HG02798 (cell line): ENCODE data around the gene PTPRE.

ENCODE experiments used
- ATAC-seq: cut with Tn5 transposase; IDR thresholded peaks from one replicate; pipeline ENCODE4 v1.9.1; 2021; ENCODE audit warnings: mild to moderate bottlenecking; ENCODE audit not compliant: unreplicated experiment, poor library complexity

The PTPRE gene

GRCh38 chr10:127921753-127922145 lies 14.8 kb downstream of the PTPRE start:
- no peak for ATAC-seq

GRCh38 chr10:127922206-127922605 lies 15.3 kb downstream of the PTPRE start:
- no peak for ATAC-seq

DNA sequence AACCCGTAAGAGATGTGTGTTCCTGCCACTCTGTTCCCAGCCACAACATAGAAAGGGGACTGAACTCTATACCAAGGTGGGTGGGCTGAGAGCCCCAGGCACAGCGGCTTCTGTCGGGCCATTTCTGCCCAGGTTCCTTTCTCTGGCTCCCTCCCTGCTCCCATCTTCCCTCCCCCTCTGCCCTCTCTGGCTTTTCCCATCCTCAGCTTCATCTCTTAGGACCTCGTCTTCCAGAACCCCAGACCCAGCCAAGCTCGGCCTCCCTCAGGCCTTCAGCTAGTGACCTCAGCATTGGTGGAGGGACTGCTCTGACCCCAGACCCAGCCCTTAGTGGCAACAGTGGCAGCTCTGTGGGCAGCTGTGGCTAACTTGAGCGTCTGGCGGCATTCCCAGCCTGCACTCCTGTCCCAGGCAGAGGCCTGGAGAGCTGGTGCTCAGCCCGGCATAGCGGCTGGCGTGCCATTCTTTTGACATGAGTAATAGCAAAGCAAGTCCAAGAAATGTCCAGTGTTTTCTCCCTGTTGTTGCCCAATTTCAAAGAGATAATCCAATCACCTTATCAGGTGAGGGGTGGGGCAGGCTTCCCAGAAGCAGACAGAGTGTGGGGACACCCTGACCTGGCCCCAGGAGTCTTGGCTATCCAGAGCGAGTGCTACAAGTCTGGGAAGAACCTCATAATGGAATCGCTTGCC lies 15.9 kb downstream of the PTPRE start:
- no peak for ATAC-seq

- no peak for ATAC-seq
Measured at GRCh38 chr10:127923646-127924045, 16.7 kb downstream of the PTPRE start.

DNA sequence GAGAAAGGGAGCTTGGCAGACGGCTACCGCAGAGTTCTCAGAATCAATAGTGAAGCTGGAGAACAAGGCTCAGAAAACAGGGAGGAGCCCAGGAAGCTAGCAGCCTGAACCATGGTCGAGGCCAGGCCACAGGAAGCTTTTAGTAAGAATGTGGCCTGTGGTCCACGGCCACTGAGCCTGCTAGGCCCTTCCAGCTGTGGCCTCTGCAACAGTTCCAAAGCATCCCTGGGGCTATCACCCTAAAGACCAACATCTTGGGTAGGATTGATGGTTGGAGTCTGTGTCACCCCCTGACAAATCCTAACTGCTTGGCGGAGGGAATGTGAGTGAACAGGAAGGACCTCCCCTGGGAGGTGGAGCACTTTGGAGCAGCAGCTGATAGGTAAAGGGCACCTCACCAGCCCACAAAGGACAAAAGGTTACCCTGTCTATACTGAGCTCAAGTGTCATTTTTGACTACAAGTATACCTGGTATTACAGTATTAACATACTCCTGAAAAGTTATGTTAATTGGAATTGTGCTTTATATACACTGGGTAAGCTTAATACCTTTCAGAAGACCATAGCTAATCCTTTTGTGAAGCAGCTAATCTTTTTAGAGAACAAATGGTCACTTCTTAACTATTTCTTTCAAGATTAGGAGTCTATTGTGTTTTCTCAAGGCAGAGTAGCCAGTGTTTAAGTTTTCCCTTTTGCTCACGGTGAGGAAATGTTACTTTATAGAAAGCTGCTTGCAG lies 18.7 kb downstream of the PTPRE start:
- ATAC-seq, result no peak

- no peak for ATAC-seq
Measured at GRCh38 chr10:127926455-127926854, 19.6 kb downstream of the PTPRE start.

DNA sequence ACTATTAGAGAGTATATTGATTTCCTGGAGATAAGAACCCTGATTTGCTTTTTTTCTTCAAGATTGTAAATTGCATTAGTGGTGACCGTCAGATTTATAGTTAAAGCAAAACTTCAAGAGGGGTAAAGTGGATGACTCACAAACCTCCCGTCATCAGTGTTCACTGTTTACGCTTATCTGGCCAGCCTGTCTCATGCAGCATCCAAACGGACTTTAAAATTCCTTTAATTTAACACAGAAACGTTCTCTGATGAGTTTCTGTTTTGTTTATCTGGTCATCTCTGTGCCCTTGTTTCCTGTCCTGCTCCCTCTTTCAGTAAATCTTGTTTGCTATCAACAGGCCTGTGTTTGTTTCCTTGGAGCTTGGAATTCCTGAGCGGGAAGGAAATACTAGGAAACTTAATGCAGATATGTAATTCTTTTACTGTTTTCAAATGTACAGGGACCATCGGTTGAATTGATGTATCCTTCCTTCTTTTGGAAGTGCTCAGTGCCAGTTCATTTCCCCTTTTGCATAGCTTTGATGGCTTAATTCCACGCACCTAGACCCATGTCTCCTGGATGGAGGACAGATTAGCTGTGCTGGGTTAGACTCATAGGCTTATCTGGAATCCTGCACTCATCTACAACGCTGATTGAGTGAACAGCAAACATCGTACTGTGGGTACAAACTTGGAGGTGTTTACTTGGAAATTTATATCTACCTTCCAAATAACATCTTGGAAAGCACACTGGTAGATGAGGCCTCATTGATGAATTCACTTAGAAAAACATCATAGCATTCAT lies 21.3 kb downstream of the PTPRE start:
- ATAC-seq, result no peak

DNA sequence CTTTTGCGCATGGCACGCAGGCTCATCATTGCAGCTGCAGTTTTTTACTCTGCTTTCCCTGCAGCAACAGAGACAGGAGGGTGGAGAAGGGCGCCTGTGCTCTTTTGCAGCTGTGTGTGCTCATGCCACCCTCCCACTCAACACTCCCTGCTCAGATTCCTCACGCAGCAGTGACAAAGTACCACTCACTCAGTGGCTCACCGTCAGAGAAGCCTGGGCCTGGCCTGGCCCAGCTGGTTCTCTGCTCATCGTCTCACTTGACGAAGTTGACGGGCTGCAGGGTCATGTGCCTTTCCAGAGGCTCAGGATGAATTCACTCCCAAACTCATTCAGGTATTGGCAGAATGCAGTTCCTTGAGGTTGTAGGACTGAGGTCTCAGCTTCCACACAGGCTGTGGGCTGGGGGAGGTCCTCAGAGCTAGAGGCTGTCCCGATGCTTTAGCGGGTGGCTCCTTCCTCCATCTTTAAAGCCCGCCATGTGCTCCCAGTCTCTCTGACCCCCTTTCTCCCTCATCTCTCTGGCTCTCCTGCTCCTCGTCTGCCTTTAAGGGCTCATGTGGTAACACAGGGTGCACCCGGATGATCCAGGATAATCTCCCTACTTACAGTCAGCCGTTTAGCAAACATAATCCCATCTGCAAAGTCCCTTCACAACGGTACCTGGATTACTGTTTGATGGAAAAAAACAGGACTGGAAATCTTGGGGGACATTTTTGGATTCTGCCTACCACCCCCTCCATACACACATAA lies 25.8 kb downstream of the PTPRE start:
- no peak for ATAC-seq

DNA sequence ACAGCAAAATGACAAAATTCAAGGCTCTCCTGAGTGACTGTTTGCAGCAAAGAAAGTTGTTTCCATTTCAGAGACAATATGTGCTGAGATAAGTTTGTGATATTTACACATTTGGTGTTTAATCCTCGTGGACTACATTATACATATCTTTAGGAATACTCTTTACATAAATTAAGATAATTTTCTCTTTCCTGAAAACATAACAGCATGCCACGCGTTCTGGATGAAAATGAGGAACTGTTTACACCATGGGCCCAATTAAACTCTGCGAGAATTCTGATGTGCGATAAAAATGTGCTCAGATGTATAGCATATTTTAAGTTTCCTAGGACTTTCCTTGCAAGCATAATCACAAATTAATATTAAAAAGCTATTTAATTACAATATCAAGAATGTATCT lies 26.4 kb downstream of the PTPRE start:
- no peak for ATAC-seq

DNA sequence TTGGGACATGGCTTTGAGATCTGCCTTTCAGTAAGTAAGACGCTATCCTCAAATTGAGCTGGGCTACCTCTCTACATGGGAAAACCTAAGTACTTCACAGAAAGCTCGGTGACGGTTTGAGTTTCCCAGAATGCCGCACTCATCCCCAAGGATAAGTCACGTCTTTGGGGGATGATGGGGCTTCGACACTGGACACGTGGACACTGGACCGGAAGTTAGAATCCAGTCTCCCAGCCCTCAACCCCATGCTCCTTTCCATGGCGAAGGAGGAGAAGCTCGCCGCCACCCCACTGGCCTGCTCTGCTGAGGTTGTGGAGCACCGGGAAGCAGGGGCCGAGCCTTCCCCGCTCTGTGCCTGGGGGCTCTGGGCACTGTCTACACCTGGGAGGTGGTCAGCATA lies 27.5 kb downstream of the PTPRE start:
- ATAC-seq, result no peak

GRCh38 chr10:127935071-127935561 lies 28.2 kb downstream of the PTPRE start:
- ATAC-seq, result no peak

- no peak for ATAC-seq
Measured at GRCh38 chr10:127937069-127937468, 30.2 kb downstream of the PTPRE start.

GRCh38 chr10:127937915-127938463 lies 31.1 kb downstream of the PTPRE start:
- ATAC-seq, result no peak

DNA sequence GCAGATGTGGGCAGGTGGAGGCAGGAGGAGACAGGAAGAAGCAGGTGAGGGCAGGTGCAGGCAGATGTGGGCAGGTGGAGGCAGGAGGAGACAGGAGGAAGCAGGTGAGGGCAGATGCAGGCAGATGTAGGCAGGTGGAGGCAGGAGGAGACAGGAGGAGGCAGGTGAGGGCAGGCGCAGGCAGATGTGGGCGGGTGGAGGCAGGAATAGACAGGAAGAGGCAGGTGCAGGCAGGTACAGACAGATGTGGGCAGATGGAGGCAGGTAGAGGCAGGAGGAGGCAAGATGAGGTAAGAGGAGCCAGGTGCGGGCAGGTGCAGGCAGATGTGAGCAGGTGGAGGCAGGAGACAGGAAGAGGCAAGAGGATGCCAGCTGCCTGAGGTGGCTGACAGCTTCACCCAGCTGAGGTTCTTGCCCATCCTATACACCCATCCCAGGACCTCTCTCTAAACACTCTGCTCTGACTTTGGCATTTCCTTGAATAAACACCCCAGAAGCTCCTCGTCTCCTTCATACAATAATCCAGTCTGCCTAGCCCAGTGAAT lies 33.0 kb downstream of the PTPRE start:
- no peak for ATAC-seq

- no peak for ATAC-seq
Measured at GRCh38 chr10:127940866-127941640, 34.1 kb downstream of the PTPRE start.

DNA sequence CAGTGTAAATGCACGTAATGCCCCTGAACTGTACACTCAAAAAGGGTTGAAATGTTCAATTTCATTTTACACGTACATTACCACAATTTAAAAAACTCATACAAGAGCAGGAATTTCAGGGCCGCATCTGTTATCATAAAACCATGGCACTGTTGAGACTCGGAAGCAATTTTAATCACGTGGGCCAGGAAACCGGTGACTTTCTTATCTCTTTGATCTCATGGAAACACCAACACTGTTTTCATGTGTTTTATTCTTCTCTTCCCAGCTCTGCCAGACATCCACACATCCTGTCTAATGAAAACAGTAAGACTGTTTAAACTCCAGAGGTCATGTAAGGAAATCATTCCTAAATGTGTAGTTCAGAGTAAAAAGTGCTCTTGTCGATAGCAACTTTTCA lies 35.9 kb downstream of the PTPRE start:
- ATAC-seq, result no peak

GRCh38 chr10:127943336-127943910 lies 36.5 kb downstream of the PTPRE start:
- no peak for ATAC-seq

GRCh38 chr10:127944256-127944655 lies 37.4 kb downstream of the PTPRE start:
- no peak for ATAC-seq

DNA sequence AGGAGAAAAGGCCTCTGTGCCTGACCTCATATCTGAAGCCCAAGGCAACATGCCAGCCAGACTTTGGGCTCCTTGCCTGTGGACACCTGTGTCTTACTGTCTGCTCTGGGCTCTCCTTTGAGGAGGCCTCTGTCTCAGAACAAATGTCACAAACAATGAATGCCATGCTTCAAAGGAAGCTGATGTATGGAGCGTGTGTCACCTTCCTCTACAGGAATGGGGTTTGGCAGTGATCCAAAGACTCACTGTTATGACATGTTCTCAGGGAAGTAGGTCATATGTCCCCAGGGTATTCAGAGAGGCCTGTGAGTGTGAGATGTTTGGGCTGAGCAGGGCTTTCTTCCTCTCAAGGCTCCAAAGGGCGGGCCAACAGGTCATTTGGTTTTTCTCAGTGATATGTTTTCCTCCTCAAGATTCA lies 38.4 kb downstream of the PTPRE start:
- ATAC-seq, result no peak
